Measurements from ENCODE around the gene ADRB1. TPM values are rescaled to one million over a fixed set of nuclear protein-coding genes. Genes with fewer than 3 reads are reported as not detected.

Gene ADRB1
- total and polyA plus RNA-seq, 2 of the 4 experiments (the other 2 are of a cell fraction): not detected

- Histone ChIP-seq H2AK9ac (replicated peaks; ENCODE audit: low read depth, low read length, poor library complexity) (no peak overlapping the region), H2AK5ac (ENCODE audit: low read depth, low read length) (no peak overlapping the region), H3K4ac (ENCODE audit: low read depth, low read length) (no peak overlapping the region), H3K79me1 (ENCODE audit: low read depth in 1 of 2, low read length in 2 of 2) (no peaks in the 10 kb centered on the region), H3K27ac (ENCODE audit: insufficient read depth, low read length) (no peak overlapping the region), H3K4me2 (ENCODE audit: low read depth, low read length) (no peak overlapping the region), H4K20me1 (ENCODE audit: insufficient read depth, low read length) (no peaks in the 10 kb centered on the region), H2AFZ (replicated peaks; ENCODE audit: low read length, poor library complexity) (no peak overlapping the region), H3K14ac (replicated peaks; ENCODE audit: low read depth, low read length) (no peak overlapping the region), H2BK120ac (ENCODE audit: low read depth, low read length) (no peak overlapping the region), H3K56ac (ENCODE audit: extremely low read depth, insufficient read depth, low read length) (no peak overlapping the region), H3K23ac (ENCODE audit: low read depth, low read length) (no peak overlapping the region), H3K9ac (ENCODE audit: low read depth, low read length) (no peak overlapping the region), H3K27me3 (ENCODE audit: control insufficient read depth, insufficient read depth, low read length) (peaks cover 15% of the 10 kb centered on the region), H3K18ac (ENCODE audit: low read depth, low read length) (no peak overlapping the region), H4K91ac (ENCODE audit: insufficient read depth, low read depth, low read length) (no peak overlapping the region), H3K36me3 (ENCODE audit: control insufficient read depth, insufficient read depth, low read length) (no peaks in the 10 kb centered on the region), H3K9me1 (ENCODE audit: insufficient read depth, low read length) (no peaks in the 10 kb centered on the region), H4K8ac (ENCODE audit: low read depth in 2 of 2, low read length in 2 of 2) (no peak overlapping the region), H4K5ac (ENCODE audit: low read depth, low read length) (no peak overlapping the region), H2BK5ac (ENCODE audit: low read depth, low read length, poor library complexity, severe bottlenecking) (no peak overlapping the region), H2BK15ac (ENCODE audit: low read depth, low read length) (no peak overlapping the region), H3K9me3 (ENCODE audit: control insufficient read depth, insufficient read depth, low read length) (no peaks in the 10 kb centered on the region), H2BK20ac (ENCODE audit: low read depth, low read length) (no peak overlapping the region), H3K4me1 (ENCODE audit: control insufficient read depth, insufficient read depth, low read length) (no peaks in the 10 kb centered on the region), H3K4me3 (ENCODE audit: insufficient read depth, low read depth, low read length) (no peak overlapping the region)
- in situ Hi-C loops (cut with MboI; ENCODE audit: low sequenced_read_pairs): no loop called here
- no TSS peak for BruUV-seq (replicated peaks)
- intact Hi-C loops (cut with micrococcal nuclease): no loop called here
- dilution Hi-C loops (cut with HindIII; ENCODE audit: low sequenced_read_pairs, unreplicated experiment): no loop called here
- ATAC-seq (ENCODE audit: low read depth) (no peak), DNase-seq (no peak)
- POLR2A ChIA-PET (ENCODE audit: unreplicated experiment): no interaction called here
- CTCF ChIA-PET: no interaction called here
- no CpG with 5 or more reads among the region's 1 CpG for WGBS, 2 experiments (ENCODE audit: extremely low coverage in 2 of 2, insufficient read length in 1 of 2)
- TF ChIP-seq RAD21 (IDR thresholded peaks at IDR 0.05; ENCODE audit: low read length) (no peak), CEBPB (IDR thresholded peaks at IDR 0.05; ENCODE audit: low read depth, low read length) (no peak), POLR2A (IDR thresholded peaks at IDR 0.05; ENCODE audit: low read depth, low read length) (no peak), RCOR1 (IDR thresholded peaks at IDR 0.05; ENCODE audit: insufficient replicate concordance, low read length) (no peak), BHLHE40 (IDR thresholded peaks at IDR 0.05; ENCODE audit: low read depth, low read length) (no peak), RFX5 (IDR thresholded peaks at IDR 0.05; ENCODE audit: low read depth, low read length) (no peak), SMC3 (IDR thresholded peaks at IDR 0.05; ENCODE audit: low read depth, low read length) (no peak), CHD1 (IDR thresholded peaks at IDR 0.05; ENCODE audit: low read depth, low read length) (no peak), ELK1 (IDR thresholded peaks at IDR 0.05; ENCODE audit: borderline replicate concordance, low read depth, low read length) (no peak)
- TF ChIP-seq, protein P1, sequence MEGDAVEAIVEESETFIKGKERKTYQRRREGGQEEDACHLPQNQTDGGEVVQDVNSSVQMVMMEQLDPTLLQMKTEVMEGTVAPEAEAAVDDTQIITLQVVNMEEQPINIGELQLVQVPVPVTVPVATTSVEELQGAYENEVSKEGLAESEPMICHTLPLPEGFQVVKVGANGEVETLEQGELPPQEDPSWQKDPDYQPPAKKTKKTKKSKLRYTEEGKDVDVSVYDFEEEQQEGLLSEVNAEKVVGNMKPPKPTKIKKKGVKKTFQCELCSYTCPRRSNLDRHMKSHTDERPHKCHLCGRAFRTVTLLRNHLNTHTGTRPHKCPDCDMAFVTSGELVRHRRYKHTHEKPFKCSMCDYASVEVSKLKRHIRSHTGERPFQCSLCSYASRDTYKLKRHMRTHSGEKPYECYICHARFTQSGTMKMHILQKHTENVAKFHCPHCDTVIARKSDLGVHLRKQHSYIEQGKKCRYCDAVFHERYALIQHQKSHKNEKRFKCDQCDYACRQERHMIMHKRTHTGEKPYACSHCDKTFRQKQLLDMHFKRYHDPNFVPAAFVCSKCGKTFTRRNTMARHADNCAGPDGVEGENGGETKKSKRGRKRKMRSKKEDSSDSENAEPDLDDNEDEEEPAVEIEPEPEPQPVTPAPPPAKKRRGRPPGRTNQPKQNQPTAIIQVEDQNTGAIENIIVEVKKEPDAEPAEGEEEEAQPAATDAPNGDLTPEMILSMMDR (conservative IDR thresholded peaks at IDR 0.05; ENCODE audit: low read depth, low read length): no peak
These were observed 14.6 kb downstream of the ADRB1 start for GRCh38 chr10:114058297-114058696.
